ENCODE results near the gene CD300A. TPM values are rescaled to one million over a fixed set of nuclear protein-coding genes. Genes with fewer than 3 reads are reported as not detected.

The CD300A gene
- total RNA-seq, 1 experiment from 2014 or later = 0.45 TPM

DNA sequence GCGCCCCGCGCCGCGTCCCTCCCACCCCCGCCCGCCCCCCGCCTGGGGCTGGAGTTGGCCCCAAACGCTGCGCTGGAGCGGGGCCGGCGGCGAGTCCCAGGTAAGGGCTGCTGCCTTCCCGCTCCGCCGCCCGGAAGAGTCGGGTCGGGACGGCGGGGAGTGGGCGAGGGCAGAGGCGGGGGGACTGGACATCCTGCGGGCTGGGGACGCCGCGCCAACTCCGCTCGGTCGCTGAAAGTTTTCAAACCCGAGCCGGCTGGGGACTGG is 34.1 kb upstream of the CD300A start:
- intact Hi-C loops (cut with micrococcal nuclease; ENCODE audit: unreplicated experiment) = no loop called here
- Mint-ChIP-seq H3K4me1 (ENCODE audit: low read depth, unreplicated experiment) (peaks cover 38% of the 10 kb centered on the region), H3K27ac (ENCODE audit: unreplicated experiment) (no peak overlapping the region), H3K4me3 (ENCODE audit: low read depth, unreplicated experiment) (peak overlapping the region; percentile 91), H3K36me3 (ENCODE audit: insufficient read depth, unreplicated experiment) (peaks cover 31% of the 10 kb centered on the region), H3K9me3 (ENCODE audit: low read depth, unreplicated experiment) (no peaks in the 10 kb centered on the region), H3K27me3 (ENCODE audit: unreplicated experiment) (no peaks in the 10 kb centered on the region)
- no peak for DNase-seq
- no TSS peak for BruUV-seq (replicated peaks)
- TF ChIP-seq, protein P1, sequence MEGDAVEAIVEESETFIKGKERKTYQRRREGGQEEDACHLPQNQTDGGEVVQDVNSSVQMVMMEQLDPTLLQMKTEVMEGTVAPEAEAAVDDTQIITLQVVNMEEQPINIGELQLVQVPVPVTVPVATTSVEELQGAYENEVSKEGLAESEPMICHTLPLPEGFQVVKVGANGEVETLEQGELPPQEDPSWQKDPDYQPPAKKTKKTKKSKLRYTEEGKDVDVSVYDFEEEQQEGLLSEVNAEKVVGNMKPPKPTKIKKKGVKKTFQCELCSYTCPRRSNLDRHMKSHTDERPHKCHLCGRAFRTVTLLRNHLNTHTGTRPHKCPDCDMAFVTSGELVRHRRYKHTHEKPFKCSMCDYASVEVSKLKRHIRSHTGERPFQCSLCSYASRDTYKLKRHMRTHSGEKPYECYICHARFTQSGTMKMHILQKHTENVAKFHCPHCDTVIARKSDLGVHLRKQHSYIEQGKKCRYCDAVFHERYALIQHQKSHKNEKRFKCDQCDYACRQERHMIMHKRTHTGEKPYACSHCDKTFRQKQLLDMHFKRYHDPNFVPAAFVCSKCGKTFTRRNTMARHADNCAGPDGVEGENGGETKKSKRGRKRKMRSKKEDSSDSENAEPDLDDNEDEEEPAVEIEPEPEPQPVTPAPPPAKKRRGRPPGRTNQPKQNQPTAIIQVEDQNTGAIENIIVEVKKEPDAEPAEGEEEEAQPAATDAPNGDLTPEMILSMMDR (IDR thresholded peaks at IDR 0.05; ENCODE audit: unreplicated experiment) = no peak
- CTCF ChIA-PET = no interaction called here

- BruUV-seq (replicated peaks) = no TSS peak
- peaks cover 31% of the 10 kb centered on the region for H3K36me3 Mint-ChIP-seq (ENCODE audit: insufficient read depth, unreplicated experiment)
- H3K9me3 Mint-ChIP-seq (ENCODE audit: low read depth, unreplicated experiment) = no peaks in the 10 kb centered on the region
- TF ChIP-seq, protein P1 (IDR thresholded peaks at IDR 0.05; ENCODE audit: unreplicated experiment) = no peak
- CTCF ChIA-PET = interaction anchor here (0.6 kb wide), 1 partner anchor 1092 kb away, joined by 7 read pairs; no protein-coding TSS in a partner anchor
- H3K27ac Mint-ChIP-seq (ENCODE audit: unreplicated experiment) = no peak overlapping the region
- intact Hi-C loops (cut with micrococcal nuclease; ENCODE audit: unreplicated experiment) = no loop called here
- peak overlapping the region; percentile 91 for H3K4me3 Mint-ChIP-seq (ENCODE audit: low read depth, unreplicated experiment)
- peaks cover 32% of the 10 kb centered on the region for H3K4me1 Mint-ChIP-seq (ENCODE audit: low read depth, unreplicated experiment)
- no peak for DNase-seq
- H3K27me3 Mint-ChIP-seq (ENCODE audit: unreplicated experiment) = no peaks in the 10 kb centered on the region
Measured at GRCh38 chr17:74432766-74433391, 33.6 kb upstream of the CD300A start.

DNA sequence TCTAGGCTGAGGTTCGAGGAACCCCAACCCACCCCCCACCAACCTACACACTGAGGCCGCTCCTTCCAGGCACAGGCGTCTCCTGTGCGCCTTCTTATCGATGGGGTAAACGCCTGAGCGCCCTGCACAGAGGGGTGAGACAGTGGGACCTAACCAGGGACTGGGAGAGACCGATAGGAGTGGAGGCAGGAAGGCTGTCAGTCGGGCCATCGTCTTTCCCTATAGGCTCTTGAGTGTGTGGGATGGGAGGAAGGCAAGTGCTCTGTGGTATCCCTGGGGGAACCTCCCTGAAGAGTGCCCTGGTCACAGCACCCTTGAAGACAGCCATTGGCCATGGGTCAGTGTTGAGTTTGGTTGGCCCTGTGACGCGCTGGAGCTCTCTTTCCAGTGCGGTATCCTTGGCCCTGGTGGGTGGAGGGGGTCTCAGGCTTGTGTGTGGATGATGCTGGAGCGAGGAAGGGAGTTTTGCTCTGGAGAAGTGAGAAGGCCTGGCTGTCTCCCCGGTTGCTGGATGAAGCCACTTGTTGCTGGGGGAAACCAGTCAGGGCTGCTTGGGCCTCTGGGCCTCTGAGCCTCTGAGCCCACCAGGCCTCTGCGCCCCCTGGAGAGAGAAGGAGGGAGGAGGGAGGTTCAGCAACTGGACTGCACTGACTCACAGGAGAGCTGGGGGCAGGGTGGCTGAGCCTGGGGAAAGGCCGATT is 32.9 kb upstream of the CD300A start:
- peak overlapping the region; percentile 36 for H3K27ac Mint-ChIP-seq (ENCODE audit: unreplicated experiment)
- H3K9me3 Mint-ChIP-seq (ENCODE audit: low read depth, unreplicated experiment) = no peaks in the 10 kb centered on the region
- no TSS peak for BruUV-seq (replicated peaks)
- peaks cover 27% of the 10 kb centered on the region for H3K4me1 Mint-ChIP-seq (ENCODE audit: low read depth, unreplicated experiment)
- TF ChIP-seq, protein P1 (IDR thresholded peaks at IDR 0.05; ENCODE audit: unreplicated experiment) = no peak
- H3K27me3 Mint-ChIP-seq (ENCODE audit: unreplicated experiment) = no peaks in the 10 kb centered on the region
- intact Hi-C loops (cut with micrococcal nuclease; ENCODE audit: unreplicated experiment) = no loop called here
- peaks cover 31% of the 10 kb centered on the region for H3K36me3 Mint-ChIP-seq (ENCODE audit: insufficient read depth, unreplicated experiment)
- H3K4me3 Mint-ChIP-seq (ENCODE audit: low read depth, unreplicated experiment) = peak overlapping the region; percentile 91
- CTCF ChIA-PET = interaction anchor here (0.5 to 1.1 kb wide), 3 partner anchors 10 to 1091 kb away, joined by 3 to 7 read pairs (median 4); no protein-coding TSS in a partner anchor
- no peak for DNase-seq

DNA sequence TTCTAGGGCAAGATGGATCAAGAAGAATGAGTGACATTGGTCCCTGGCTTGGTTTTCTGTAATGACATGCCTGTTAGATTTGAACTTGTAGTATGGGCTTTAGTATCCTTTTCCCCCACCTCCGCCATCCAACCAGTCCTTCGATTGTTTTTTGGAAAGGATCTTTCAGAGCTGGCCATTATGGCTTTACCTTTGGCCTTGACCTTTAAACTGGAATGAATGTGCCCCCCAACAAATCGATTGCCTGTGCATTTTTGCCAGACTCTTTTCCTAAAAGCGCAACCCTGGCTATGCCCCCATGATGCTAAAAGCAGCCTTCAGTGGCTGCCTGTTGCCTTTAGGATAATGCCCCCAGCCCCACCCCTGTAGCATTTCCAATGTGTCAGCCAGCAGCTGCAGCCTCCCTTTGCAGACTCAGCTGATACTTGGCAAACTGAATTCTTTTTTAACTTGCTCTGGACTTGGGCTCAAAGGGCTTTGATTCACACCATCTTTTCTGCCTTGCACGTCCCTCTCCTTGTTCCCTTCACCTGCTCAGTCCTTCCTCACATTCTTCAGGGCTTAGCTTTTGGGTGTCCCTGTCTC is 30.6 kb upstream of the CD300A start:
- TF ChIP-seq, protein P1 (IDR thresholded peaks at IDR 0.05; ENCODE audit: unreplicated experiment) = no peak
- BruUV-seq (replicated peaks) = no TSS peak
- Mint-ChIP-seq H3K9me3 (ENCODE audit: low read depth, unreplicated experiment) (no peaks in the 10 kb centered on the region), H3K4me3 (ENCODE audit: low read depth, unreplicated experiment) (no peak overlapping the region), H3K4me1 (ENCODE audit: low read depth, unreplicated experiment) (peaks cover 27% of the 10 kb centered on the region), H3K27ac (ENCODE audit: unreplicated experiment) (no peak overlapping the region), H3K27me3 (ENCODE audit: unreplicated experiment) (no peaks in the 10 kb centered on the region), H3K36me3 (ENCODE audit: insufficient read depth, unreplicated experiment) (peaks cover 27% of the 10 kb centered on the region)
- CTCF ChIA-PET = no interaction called here
- intact Hi-C loops (cut with micrococcal nuclease; ENCODE audit: unreplicated experiment) = no loop called here
- no peak for DNase-seq
